ENCODE measurements around the gene ZG16B.
A peak's percentile ranks its signal among the peaks of the same experiment; 100 is the strongest.

Gene ZG16B, protein sequence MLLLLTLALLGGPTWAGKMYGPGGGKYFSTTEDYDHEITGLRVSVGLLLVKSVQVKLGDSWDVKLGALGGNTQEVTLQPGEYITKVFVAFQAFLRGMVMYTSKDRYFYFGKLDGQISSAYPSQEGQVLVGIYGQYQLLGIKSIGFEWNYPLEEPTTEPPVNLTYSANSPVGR

DNA sequence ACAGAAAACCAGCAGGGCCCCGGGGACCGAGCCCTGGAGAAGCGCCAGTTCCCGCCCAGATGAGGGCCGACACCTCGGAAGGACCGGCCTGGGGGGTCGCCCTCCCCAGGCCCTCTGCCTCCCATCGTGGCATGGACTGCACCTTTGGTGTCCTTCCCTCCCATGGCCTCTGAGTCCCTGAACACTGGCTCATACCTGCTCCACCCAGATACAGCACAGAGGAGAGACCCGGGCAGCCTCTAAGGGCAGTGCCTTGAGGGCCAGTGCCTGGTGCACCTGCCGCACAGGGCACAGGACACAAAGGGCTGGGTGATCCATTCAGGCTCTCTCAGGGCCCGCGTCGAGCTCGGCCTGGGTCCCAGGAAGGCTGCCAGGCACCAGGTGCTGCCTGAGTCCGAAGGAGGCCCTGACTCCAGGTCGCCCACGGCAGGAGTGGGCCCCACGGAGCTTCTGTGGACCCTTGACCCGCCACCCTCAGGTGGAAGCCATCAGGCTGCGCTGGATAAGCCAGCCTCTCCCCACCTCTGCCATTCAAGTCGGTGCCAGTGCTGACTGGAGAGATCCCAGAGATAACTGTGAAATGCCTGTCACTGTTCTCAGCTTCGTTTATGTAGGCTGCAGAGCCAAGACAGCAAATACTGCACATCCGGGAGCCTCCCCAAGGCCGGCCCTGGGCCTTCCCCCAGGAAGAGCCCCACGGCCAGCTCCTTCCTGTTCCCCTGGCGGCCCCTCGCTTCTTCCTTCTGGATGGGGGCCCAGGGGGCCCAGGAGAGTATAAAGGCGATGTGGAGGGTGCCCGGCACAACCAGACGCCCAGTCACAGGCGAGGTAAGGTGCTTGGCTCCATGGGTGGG, at the start of gene ZG16B:
ZG16B (plus strand) TSS at position 803 of the 854 bp plus-strand sequence. CDS start 139 bp downstream, outside the sequence.
- no peak for DNase-seq

DNA sequence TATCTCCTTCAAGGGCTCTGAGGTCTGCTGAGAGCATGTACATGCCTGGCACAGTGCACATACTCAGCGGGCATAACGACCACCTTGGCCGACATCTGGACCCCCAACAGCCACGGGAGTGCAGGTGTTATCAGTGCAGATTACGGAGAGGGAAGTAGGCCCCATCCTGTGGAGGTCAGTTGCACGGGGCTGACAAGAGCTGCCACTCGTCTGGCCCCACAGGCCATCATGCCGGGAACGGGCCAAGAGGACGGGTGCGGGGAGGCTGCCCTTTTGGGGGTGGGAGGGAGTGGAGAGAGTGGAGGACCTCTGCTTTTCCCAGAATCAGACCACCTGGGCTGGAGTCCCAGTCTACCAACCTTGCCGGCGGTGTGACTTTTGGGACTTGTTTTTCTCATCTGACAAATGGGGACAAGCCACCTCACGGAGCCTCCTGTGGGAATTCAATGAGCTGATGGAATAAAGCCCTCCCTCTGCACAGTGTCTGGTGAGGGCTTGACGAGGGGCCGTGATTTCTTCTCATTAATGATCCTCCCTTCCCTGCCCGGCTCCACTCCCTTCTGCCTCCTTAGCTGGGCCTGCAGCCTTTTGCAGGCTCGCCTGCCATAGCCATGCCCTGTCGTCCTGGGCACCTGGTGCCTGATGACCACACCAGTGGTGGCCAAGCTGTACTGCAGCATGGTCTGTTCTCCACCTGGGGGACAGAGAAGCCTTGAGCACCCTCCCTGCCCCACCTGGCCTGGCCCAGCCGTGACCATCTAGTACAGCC, 47.3 kb upstream of the ZG16B start:
- no peak for DNase-seq

DNA sequence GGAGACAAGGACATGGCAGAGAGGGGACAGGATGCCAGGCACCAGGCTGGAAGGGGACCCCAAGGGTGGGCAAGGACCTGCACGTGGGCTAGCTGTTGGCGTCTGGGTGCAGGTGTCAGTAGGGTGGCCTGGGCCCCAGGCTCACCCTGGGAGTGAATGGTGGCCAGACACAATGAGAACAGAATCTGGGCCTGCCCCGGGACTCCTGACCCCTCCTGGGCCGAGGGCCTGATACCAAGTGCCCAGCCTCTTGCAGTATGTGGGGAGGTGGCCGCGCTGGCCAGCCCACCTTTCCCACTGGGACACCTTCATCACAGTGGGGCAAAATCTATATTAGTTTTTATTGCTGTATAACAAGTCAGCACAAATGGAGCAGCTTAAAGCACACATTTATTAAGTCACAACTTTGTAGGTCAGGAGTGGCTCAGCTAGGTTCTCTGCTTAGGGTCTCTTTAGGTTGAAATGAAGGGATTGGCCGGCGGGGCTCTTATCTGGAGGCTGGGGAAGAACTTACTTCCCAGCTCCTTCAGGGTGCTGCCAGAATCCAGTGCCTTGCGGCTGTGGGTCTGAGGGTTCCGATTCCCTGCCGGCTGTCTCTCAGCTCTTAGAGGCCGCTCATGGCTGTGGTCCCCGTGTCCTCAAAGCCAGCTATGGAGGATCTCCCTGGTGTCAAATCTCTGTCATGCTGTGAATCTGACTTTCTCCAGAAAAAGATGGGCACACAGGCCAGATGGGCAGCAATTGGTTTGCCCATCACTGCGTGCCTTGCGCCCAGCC, 46.3 kb upstream of the ZG16B start:
- no peak for DNase-seq

DNA sequence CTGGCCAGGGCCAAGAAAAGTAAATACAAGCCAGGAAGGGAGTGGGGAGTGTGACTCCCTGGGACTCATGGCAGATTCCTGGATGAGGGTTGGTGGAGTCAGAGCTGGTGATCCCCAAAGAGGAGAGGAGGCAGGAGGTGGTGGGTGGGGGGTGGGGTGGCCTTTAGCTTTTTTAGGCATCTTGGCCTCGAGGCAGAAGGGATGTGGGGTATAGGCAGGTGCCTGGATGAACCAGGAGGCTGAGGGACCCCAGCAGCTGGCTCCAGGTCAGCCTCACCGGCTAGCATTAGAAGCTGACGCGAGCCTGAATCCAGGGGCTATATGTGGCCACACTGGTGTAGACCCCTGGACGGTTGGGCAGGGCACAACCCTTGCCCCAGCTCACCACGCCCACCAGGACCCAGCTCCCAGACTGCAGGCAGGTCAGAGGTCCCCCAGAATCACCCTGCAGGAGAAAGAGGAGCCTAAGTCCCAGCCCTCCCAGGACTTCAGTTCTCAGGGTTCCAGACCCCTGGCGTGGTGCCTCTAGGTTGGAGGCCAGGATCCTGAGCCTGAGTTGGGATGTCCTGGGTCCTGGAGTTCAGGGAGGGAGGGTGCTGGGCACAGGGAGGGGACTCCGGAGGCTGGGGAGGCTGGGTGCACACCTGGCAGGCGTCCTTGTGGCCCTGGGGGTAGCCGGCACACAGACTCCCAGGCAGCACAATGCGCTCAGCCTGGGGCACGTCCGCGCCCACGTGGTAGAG, 45.6 kb upstream of the ZG16B start:
- DNase-seq: no peak

DNA sequence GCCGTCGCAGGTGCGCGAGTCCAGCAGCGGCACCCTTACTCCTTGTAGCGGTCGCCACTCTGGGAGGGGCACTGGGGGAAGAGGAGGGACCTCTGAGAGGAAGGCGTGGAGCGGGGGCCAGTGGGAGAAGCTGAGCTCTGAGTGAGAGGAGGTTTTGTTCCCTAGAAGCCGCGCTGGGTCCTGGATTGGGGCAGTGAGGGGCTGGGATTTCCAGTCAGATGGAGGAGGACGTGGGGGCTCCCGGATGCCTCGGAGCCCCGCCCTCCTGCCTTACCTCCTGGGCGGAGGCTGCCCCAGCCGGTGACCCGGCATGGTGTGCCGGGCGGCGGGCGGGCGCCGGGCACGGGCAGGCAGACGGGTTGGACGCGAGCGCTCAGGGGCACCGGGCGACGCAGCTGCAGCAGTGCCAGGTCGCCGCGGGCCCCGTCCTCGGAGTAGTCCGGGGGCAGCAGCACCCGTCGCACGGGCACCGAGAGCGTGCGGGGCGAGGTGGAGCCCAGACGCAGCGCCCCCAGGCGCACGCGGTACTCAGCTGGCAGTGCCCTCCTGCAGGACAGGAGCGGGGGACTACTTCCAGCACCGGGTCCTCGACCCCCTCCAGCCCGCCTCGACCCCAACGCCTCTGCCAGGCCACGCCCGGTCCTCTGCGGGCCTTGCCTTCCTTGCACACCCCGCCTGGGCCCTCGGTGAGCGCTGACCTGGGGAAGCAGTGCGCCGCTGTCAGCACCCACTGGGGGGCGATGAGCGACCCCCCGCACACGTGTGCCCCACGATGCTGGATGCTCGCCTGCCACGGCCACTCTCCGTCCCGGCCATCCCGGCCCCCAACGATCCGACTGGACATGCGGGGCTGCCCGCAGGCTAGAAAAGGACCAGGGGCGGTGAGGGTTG, 44.8 kb upstream of the ZG16B start:
- DNase-seq: no peak

DNA sequence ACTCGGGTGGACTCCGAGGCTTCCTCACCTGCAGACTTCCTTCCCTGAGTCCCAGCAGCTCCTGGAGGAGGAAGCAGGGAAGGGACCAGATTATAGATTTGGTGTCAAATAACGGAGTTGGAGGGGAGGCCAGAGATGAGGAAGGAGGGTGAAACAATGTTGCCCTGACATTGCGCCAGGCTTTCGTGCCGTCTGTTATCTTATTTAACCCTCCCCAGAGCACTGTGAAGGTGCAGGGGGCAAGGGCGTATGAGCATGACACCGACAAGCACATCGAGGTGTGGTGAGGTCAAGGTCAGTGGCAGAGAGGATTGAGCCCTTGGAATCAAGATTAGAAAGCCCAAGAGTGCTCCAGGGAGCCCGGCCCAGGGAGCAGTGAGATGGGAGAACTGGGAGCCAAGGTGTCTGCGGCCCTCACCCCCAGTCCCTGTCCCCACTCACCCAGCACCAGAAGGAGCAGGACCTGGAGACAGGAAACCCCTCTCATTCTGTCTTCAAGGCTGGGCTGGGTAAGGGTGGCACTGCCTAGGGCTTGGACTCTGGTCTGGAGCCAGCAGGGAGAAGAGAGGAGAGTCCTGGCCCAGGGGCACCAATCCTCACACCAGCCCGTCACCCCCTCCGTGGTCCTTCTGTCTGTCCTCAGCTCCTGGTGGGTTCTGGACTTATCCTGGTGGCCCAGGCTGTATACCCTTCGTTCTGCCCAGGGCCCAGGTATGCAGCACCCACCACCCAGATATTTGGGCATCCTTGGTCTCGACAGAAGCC, 43.9 kb upstream of the ZG16B start:
- DNase-seq: no peak

DNA sequence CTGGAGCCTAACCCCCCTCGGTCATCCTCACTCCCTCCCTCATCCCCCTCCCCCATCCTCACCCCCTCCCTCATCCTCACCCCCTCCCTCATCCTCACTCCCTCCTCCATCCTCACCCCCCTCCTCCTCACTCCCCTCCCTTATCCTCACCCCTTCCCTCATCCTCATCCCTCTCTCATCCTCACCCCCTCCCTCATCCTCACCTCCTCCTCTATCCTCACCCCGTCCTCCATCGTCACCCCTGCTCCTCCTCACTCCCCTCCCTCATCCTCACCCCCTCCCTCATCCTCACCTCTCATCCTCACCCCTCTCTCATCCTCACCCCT, 43.3 kb upstream of the ZG16B start:
- DNase-seq: no peak

DNA sequence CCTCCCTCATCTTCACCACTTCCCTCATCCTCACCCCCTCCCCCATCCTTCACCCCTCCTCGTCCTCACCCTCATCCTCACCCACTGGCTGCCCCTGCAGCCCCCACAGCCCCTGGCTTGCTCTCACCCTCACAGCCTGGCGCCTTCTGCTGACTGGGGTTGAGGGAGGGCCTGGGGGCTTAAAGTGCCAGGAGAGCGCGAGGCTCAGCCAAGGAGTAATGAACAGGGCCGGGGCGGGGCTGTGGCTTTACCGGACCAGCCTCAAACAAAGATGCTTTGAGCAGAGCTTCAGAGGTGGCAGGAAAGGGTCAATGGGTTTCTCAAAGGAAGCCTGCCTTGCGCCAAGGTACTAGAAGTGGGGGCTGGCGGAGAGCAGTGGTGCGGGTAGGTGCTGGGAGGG, 42.7 kb upstream of the ZG16B start, which contains the start of gene PRSS33:
PRSS33 (minus strand) TSS at position 155 of the 400 bp plus-strand sequence. CDS start 1,013 bp downstream, outside the sequence.
- DNase-seq: no peak

DNA sequence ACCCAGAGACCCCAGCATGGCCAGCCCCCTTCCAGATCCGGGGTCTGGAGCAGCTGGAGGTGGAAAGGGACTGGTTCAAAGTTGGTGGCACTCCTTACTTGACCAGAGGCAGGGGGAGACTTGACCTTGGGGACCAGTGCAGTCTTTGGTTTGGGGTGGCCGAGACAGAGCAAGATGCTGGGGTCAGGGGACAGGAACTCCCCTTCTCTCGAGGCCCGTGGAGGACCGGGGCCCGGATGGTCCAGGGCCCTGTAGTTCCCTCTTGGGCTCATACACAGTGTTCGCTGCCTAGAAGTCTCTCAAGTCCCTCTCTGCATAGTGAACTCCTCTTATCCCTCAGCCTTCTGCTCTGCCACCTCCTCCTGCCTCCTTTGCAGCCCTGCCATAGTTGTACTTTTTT, 42.1 kb upstream of the ZG16B start:
- no peak for DNase-seq

DNA sequence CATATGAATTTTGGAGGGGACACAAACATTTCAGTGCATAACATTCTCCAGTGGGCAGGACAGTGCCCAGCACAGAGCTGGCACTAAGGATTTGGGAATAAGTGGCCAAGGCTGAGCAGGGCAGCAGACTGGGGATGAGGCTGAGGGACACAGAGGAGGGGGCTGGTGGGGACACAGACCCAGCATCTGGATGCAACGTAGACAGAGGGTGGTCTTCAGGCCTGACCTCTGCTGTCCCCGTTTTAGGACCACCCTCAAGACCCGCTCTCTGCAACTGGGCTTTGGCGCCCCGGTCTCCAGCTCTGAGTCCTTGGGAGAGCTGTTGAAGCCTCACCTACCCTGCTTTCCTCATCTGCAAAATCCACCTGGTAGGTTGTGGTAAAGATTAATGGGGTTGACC, 39.5 kb upstream of the ZG16B start:
- no peak for DNase-seq

DNA sequence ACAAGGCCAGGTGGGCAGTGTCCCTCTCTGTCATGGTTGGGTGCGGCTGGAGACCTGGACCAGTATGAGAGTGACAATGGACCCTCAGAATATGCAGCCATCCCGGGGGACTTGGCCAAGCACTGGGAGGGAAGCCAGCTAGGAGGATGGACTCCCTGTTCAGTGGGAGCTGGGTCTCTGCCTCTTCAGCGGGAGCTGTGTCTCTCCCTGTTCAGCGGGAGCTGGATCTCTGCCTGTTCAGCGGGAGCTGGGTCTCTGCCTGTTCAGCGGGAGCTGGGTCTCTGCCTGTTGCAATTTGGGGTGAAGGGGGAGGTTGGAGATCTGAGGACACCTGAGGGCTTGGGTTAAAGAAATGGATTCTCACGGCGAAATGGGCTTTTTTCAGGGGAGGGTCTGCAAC, 38.9 kb upstream of the ZG16B start:
- DNase-seq: no peak

DNA sequence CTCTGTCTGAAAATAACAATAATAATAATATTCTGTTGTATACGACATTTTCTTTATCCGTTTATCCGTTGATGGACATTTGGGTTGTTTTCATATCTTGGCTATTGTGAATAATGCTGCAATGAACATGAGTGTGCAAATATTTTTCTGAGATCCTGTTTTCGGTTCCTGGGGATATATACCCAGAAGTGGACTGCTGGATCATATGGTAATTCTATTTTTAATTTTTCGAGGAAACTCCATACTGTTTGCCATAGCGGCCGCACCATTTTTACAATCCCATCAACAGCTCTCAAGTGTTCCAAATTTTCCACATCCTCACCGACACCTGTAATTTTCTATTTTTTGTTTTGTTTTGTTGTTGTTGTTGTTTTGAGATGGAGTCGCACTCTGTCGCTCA, 37.2 kb upstream of the ZG16B start:
- no peak for DNase-seq

DNA sequence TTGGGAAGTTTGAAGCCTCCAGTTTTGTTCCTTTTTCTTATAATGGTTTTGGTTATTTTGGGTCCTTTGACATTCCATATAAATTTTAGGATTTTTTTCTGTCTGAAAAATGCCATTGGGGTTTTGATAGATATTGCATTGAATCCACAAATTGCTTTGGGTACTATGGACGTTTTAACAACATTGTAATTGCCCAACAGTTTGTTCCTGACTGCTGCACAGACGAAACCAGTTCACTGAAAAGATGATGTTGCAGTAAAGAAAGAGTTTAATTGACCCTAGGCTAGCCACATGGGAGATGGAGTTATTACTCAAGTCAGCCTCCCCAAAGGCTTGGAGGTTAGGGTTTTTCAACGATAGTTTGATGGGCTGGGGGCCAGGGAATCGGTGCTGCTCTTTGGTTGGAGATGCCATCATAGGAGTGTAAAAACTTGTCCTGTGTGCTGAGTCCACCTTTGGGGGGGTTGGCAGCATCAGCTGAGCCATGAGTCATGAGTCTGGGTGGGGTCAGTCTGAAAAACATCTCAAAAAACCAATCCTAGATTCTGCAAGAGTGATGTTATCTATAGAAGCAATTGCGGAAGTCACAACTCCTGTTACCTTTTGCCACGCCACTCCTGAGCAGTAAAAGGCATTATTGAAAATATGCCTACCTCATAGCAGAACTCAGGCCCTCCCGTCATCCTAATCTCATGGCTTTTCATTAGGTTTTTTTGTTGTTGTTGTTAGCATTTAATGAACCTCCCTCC, 34.5 kb upstream of the ZG16B start:
- DNase-seq: no peak

DNA sequence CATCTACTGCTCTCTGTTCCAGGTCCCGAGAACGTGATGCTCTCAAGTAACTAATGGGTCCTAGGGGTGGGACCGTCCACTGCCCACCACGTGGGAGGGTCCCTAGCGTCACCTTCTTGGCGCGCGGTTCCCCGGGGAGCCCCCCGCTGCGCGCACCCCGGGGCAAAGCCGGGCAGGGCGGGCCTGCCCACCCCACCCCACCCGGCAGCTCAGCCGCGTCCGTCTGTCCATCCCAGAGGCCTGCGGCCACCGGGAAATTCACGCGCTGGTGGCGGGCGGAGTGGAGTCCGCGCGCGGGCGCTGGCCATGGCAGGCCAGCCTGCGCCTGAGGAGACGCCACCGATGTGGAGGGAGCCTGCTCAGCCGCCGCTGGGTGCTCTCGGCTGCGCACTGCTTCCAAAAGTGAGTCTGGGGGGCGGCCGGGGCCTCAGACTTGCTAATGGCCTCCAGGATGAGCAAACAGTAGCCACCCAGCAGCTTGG, 31.3 kb upstream of the ZG16B start:
- no peak for DNase-seq

DNA sequence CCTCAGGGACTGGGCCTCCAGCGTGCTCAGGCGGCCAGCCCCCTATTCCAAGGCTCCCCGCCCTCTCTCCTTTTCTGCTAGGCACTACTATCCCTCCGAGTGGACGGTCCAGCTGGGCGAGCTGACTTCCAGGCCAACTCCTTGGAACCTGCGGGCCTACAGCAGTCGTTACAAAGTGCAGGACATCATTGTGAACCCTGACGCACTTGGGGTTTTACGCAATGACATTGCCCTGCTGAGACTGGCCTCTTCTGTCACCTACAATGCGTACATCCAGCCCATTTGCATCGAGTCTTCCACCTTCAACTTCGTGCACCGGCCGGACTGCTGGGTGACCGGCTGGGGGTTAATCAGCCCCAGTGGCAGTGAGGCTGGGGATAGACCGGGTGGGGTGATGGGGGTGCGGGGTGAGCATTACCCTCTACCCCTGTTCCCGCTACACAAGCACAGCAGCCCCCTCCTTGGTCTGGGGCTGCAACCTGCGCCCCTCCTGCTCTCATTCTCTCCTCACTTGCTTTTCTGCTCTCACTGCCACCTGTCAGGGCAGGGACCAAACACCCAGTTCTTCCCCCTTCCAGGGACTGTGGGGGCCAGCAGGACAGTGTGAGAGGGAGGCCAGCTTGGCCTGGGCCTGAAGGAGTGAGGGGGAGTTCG, 30.8 kb upstream of the ZG16B start:
- no peak for DNase-seq

DNA sequence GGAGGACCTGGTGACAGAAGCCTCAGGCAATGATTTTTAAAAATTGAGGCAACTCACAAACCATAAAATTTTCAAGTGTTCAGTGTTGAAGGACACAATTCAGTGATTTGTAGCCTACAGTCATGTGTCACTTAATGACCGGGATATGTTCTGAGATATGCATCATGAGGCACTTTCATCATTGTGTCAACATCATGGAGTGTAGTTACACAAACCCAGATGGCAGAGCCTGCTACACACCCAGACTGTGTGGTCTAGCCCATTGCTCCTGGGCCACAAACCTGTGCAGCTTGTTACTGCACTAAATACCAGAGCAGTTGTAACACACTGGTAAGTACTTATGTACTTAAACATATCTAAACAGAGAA, 30.3 kb upstream of the ZG16B start:
- DNase-seq: peak; percentile 32

DNA sequence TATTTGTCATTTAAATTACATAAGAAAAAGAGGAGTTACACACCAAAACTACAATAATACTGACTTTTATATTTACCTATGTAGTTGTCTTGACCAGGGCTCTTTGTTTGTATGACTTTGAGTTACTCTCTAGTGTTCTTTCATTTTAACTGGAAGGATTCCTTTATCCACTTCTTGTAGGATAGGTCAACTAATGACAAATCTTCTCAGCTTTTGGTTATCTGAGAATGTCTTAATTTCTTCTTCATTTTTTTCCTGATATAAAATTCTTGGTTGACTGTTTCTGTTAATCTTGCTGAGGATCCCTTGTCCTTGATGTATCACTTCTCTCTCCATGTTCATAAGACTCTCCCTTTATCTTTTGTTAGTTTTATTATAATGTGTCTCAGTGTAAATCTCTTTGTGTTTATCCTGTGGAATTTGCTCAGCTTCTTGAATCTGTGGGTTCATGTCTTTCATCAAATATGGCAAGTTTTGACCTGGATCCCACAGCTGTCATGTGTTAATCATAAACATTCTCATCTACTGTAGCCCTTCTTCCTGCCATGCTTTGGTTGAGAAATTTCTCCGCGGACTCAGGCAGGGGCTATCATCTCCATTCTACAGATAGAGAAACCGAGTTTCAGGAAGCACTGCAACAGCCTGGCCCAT, 26.4 kb upstream of the ZG16B start:
- no peak for DNase-seq

DNA sequence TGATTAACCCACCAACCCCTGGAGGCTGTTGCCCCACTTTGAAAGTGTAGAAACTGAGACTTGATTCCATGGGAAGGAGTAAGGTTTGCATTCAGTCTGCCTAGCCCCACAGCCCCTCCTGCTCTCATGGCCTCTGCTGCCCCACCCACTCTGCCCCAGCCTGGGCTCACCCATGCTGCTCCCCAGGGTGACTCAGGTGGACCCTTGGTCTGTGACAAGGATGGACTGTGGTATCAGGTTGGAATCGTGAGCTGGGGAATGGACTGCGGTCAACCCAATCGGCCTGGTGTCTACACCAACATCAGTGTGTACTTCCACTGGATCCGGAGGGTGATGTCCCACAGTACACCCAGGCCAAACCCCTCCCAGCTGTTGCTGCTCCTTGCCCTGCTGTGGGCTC, 25.4 kb upstream of the ZG16B start:
- no peak for DNase-seq

DNA sequence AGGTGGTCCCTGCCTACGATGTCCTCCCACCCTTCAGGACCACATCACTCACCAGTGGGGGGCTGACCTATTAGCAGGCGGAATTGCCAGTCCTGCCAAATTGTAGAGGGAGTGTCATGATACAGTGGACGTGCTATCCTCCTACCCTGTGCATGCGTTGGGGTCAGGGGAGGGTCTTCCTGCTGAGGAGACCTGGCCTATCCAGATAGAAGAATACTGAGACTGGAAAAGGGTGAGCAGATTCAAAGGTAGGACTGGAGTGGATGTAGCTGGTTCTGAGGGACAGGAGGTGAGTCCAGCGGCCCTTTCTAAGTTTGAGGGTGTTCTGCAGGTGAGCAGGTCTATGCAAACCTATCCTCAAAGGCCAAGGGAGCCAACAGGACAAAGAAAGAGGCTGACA, 23.8 kb upstream of the ZG16B start:
- DNase-seq: no peak

All from NCI-H82 (cell line).